Upper lobe of left lung (tissue), 4 donors: ENCODE measurements around the gene TRDMT1.

Experiments
- POLR2A ChIP-seq, 4 donors: fragments of 450-650 bp; IDR thresholded peaks; one replicate each; pipeline ENCODE4 v1.5.1; 2016 to 2017; ENCODE audit warnings: antibody characterized with exemption in 4 of 4, mild to moderate bottlenecking in 2 of 4
- POLR2AphosphoS5 ChIP-seq, 2 donors: sonication (generic); formaldehyde crosslinking; IDR thresholded peaks; one replicate each; pipeline ENCODE4 v1.5.1; 2017; ENCODE audit warnings: antibody characterized with exemption in 2 of 2
- TF ChIP-seq, protein P1 (sequence below), 6 experiments: fragments of 450-650 bp in 4 of 6; fragments of 200-600 bp in 2 of 6; sonication (generic) in 2 of 6; IDR thresholded peaks; one replicate each; pipeline ENCODE4 v1.5.1; 2016 to 2019; ENCODE audit warnings: antibody characterized with exemption in 6 of 6

- TF ChIP-seq, protein P1, sequence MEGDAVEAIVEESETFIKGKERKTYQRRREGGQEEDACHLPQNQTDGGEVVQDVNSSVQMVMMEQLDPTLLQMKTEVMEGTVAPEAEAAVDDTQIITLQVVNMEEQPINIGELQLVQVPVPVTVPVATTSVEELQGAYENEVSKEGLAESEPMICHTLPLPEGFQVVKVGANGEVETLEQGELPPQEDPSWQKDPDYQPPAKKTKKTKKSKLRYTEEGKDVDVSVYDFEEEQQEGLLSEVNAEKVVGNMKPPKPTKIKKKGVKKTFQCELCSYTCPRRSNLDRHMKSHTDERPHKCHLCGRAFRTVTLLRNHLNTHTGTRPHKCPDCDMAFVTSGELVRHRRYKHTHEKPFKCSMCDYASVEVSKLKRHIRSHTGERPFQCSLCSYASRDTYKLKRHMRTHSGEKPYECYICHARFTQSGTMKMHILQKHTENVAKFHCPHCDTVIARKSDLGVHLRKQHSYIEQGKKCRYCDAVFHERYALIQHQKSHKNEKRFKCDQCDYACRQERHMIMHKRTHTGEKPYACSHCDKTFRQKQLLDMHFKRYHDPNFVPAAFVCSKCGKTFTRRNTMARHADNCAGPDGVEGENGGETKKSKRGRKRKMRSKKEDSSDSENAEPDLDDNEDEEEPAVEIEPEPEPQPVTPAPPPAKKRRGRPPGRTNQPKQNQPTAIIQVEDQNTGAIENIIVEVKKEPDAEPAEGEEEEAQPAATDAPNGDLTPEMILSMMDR (IDR thresholded peaks at IDR 0.05) = no peak
- TF ChIP-seq POLR2A (IDR thresholded peaks at IDR 0.05) = no peak
- no peak for TF ChIP-seq POLR2AphosphoS5 (IDR thresholded peaks at IDR 0.05)
Measured at GRCh38 chr10:17175551-17175950, 25.9 kb downstream of the TRDMT1 start.
